T-helper 9 cell (primary cell): Measurements from ENCODE around the gene PRKAG3.
"Not testable (repeated sequence)": the region's sequence is repeated elsewhere in the genome, so short reads cannot be mapped to it uniquely, and the experiment has no call there.

Experiments
- DNase-seq: peaks from one replicate; pipeline ENCODE4 v3.0.0-alpha.2; 2020

Gene PRKAG3

GRCh38 chr2:218780046-218780445 lies 51.6 kb downstream of the PRKAG3 start:
- no peak for DNase-seq

GRCh38 chr2:218777276-218777990 lies 54.2 kb downstream of the PRKAG3 start:
- no peak for DNase-seq

- DNase-seq: no peak
These were observed 55.1 kb downstream of the PRKAG3 start for GRCh38 chr2:218776488-218776887.

GRCh38 chr2:218773881-218774280 lies 57.7 kb downstream of the PRKAG3 start:
- DNase-seq: no peak

DNA sequence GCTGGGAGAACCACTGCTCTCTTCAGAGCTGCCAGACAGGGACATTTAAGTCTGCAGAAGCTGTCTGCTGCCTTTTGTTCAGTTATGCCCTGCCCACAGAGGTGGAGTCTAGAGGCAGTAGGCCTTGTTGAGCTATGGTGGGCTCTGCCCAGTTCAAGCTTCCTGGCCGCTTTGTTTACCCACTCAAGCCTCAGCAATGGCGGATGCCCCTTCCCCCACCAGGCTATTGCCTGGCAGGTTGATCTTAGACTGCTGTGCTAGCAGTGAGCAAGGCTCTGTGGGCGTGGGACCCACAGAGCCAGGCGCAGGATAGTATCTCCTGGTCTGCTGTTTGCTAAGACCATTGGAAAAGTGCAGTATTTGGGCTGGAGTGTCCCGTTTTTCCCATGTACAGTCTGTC lies 58.8 kb downstream of the PRKAG3 start:
- not testable (repeated sequence) for DNase-seq
